NCI-H446 (cell line): ENCODE results near the gene MOV10L1.
A peak's percentile ranks its signal among the peaks of the same experiment; 100 is the strongest.
"Not testable (repeated sequence)": the region's sequence is repeated elsewhere in the genome, so short reads cannot be mapped to it uniquely, and the experiment has no call there.

Experiments used
- DNase-seq, 2 experiments: peaks; one replicate each; lab custom pipeline; 2025; lab: John Stamatoyannopoulos, UW

The MOV10L1 gene

GRCh38 chr22:50138041-50138440 lies 48.2 kb downstream of the MOV10L1 start:
- no peak for DNase-seq

GRCh38 chr22:50138988-50139387 lies 49.2 kb downstream of the MOV10L1 start:
- no peak for DNase-seq

- DNase-seq, result no peak
Measured at GRCh38 chr22:50139843-50140415, 50.1 kb downstream of the MOV10L1 start.

GRCh38 chr22:50140615-50141014 lies 50.8 kb downstream of the MOV10L1 start:
- DNase-seq, result no peak

- no peak for DNase-seq
Measured at GRCh38 chr22:50141462-50141861, 51.7 kb downstream of the MOV10L1 start.

GRCh38 chr22:50141891-50142363 lies 52.1 kb downstream of the MOV10L1 start:
- no peak for DNase-seq

- no peak for DNase-seq
Measured at GRCh38 chr22:50143096-50143495, 53.3 kb downstream of the MOV10L1 start.

- DNase-seq, result no peak
Measured at GRCh38 chr22:50144005-50144614, 54.3 kb downstream of the MOV10L1 start.

GRCh38 chr22:50145721-50146438 lies 56.1 kb downstream of the MOV10L1 start:
- DNase-seq, result no peak

GRCh38 chr22:50146439-50147238 lies 56.8 kb downstream of the MOV10L1 start:
- no peak for DNase-seq

GRCh38 chr22:50147258-50148165 lies 57.7 kb downstream of the MOV10L1 start:
- DNase-seq, result not testable (repeated sequence)

GRCh38 chr22:50148166-50148500 lies 58.3 kb downstream of the MOV10L1 start:
- no peak for DNase-seq

GRCh38 chr22:50148991-50149721 lies 59.4 kb downstream of the MOV10L1 start:
- peak; percentile 28 to 38 for DNase-seq

- peak in 1 of 2 experiments; percentile 40 for DNase-seq
Measured at GRCh38 chr22:50150161-50151129, 60.6 kb downstream of the MOV10L1 start.

- DNase-seq, result no peak
Measured at GRCh38 chr22:50151571-50152537, 62.0 kb downstream of the MOV10L1 start.

GRCh38 chr22:50153056-50153755 lies 63.4 kb downstream of the MOV10L1 start:
- DNase-seq, result no peak

GRCh38 chr22:50153756-50154140 lies 63.9 kb downstream of the MOV10L1 start:
- no peak for DNase-seq
